Stimulated activated CD8-positive, alpha-beta memory T cell treated with anti-CD3 and anti-CD28 coated beads, Interleukin-2, amount 100 ng/mL, for 1 hour (primary cell): ENCODE measurements around the gene MBD2.
A peak's percentile ranks its signal among the peaks of the same experiment; 100 is the strongest.
"Not testable (repeated sequence)": the region's sequence is repeated elsewhere in the genome, so short reads cannot be mapped to it uniquely, and the experiment has no call there.

Experiments used
- DNase-seq, 2 donors: peaks; one replicate each; pipeline ENCODE4 v3.0.0-alpha.2; 2020; ENCODE audit warnings: low read depth in 2 of 2

MBD2 gene

DNA sequence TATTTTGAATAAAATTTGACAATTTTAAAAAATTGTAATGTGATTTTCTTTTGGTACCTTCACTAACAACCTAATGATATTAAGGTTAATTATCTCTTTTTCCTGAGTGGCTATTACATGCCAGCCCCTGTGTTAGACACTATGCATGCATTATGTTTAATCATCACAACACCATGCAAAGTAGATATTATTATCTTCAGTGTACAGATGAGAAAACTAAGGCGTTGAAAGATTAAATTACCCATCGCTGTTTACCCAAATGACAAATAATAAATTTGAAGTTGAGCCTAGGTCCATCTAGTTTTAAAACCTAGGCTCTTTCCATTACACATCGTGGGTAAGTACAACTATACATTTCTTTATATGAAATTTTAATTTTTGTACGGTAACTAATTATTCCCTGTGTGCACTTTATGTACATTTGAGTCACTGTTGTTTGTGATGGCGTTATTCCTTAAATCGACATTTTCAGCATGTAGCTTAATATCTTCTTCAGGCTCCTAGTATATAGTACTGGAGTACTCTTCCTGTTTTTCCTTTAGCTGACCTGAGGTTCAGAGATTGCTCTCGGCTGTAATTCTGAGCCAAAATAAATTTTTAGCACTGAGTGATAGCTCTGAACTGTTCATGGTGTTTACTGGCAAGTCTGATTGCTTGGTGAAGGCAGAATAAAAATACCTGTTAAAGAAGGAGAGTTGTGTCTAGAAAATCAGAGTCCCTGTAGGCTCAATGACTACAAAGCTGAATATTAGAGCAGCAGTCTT is 13.9 kb upstream of the MBD2 start:
- no peak for DNase-seq

- DNase-seq: no peak
These were observed 11.4 kb upstream of the MBD2 start for GRCh38 chr18:54235871-54236270.

- DNase-seq: no peak
These were observed 9.3 kb upstream of the MBD2 start for GRCh38 chr18:54233747-54234146.

DNA sequence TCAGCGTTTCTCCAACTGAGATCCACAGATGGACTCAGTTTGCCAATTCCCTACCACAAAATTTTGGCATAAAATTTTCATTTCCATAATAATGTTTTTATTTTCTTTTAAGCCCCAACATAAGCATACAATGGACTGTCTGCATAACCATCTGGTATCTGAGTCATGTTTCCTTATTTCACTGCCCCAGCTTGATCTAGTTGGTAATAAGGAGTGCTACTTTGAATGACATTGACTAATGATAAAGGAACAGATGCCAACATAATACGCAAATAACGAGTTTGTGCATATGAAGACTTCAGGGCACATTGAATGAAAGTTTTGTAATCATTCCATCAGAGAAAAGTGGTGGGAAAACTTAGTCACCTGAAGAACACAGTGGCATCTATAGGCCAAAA is 8.8 kb upstream of the MBD2 start:
- no peak for DNase-seq

GRCh38 chr18:54232485-54233227 is 8.2 kb upstream of the MBD2 start:
- DNase-seq: no peak

DNA sequence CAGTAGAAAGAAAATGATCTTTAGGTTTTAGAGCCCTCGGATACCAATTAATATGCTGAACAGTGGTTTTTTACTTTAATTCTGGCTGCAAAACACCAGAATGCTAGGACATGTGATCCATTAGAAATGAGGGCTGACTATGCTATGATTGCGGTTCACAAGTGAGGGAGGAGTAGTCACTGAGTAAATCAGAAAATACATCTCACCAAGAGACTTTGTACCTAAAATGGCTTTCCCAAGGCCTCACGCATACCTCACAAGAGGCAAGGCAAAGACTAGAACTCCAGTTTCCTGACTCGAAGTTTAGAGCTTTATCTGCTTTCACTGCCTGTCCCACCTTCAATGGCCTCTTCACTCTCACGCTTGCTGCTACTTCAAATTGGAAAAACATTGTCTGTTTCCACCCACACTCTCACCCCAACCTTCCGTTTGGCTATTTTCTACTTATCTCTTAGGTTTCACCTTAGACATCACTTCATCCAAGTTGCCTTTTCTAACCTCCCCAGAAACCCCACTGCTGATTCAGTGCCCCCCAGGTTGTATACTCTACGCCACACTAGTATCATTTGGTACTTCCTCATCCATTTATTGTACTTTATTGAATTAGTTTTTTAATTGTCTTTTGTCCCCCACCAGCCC is 5.1 kb upstream of the MBD2 start:
- DNase-seq: no peak

DNA sequence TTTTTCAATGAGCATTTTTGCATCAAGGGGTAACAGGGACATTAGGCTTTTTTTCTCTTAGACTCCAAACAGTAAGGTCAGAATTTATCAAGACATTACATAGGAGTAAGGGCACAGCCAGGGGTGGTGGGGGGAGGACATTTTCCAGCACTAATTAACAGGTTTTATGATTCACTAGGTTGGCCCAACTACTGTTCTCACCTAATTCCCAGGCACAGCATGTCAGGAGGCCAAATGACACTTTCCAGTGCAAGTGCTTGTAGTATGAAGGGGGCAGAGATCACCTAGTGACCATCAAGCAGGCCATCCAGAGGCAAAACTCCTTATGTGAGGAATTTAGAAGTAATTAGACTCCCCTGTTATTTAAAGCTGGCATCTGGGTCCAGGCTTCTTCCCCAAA is 3.9 kb upstream of the MBD2 start:
- DNase-seq: no peak

GRCh38 chr18:54223568-54224241 is 764 bp downstream of the MBD2 start:
- no peak for DNase-seq

- DNase-seq: peak in 1 of 2 donors; percentile 8
These were observed 1.4 kb downstream of the MBD2 start for GRCh38 chr18:54222922-54223567.

DNA sequence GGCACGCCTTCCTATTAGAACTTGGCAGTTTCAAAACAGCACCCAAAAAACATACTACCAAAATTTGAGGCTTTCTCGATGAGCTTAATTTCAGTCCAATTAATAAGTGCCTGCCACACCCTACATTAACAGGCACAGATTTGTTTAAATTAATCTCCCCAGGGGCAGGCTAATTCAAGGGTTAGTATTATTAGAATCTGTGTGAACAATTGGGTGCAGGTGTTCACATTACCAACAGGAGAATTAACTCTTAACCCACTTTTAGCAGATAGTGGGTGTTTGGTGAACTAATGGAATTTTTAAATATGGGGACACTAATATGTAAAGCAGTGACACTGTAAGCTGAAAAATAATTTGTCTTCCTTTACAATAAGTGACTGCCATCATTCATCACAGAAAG is 4.1 kb downstream of the MBD2 start:
- no peak for DNase-seq

GRCh38 chr18:54218803-54219202 is 5.7 kb downstream of the MBD2 start:
- not testable (repeated sequence) for DNase-seq

- no peak for DNase-seq
These were observed 6.2 kb downstream of the MBD2 start for GRCh38 chr18:54218299-54218698.

GRCh38 chr18:54217624-54218023 is 6.8 kb downstream of the MBD2 start:
- DNase-seq: no peak

DNA sequence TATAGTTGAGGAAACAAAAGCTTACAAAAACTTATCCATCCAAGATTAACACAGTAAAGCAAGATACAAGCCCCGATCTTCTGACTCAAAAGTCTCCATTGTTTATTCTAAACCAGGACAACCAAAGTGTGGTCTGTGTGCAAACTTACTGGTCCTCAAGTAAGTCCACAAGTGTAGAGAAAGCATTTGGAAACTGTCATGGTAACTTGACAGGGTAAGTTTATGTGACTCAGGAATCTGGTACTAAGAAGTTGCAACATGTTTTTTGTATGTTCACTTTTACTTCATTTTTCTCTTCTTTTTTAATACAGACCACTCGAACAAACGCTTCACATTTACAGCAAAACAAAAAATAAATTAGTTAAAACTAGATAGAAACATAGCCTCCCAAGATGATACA is 9.4 kb downstream of the MBD2 start:
- no peak for DNase-seq

DNA sequence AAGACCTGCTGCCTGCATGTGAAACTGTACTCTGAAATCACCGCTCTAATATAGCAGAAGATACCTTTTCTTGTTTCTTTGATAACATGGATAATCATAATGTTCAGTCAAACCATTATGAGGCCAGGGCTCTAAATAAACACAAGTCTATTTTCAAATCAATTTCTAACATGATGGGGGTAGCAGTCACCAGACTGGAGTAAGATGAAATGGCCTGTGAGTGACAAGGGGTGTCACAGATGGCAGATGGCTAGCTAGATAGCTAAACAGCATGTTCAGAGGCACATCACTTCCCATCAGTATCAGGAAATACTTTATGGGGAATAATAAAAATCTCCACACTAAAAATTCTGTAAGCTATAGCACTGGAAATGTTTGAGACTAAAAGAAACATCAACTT is 14.0 kb downstream of the MBD2 start:
- no peak for DNase-seq

DNA sequence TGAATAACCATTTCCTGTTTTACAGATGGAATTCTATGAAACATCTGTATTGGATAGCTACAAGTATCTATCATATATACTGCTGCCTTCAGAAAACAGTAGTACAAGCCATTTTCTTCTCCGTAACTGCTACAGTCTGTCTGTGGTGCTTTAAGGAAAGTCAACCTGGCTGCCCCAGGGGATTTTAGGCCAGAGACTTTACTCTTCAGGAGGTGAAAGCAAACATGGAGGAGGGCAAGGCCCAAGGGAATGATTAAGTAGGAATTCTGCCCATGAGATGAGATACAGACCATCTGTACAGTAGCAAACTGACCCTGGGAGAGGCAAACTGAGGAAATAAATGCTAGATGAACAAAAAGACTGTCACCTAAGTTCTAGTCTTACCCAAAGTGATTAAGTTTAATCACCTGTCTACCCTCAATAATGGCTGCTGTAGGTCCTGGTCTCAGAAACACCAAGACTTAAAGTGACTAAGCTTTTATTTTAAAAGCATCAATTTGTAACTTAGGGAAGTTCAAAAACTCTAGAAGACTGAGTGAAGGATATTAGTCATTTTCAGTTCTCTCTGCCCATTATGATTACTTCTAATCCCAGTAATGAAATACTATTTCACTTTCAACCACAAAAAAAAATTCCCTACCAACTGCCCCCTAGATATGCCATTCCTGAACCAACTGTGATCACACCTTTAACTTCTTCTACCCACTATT is 14.8 kb downstream of the MBD2 start:
- no peak for DNase-seq

DNA sequence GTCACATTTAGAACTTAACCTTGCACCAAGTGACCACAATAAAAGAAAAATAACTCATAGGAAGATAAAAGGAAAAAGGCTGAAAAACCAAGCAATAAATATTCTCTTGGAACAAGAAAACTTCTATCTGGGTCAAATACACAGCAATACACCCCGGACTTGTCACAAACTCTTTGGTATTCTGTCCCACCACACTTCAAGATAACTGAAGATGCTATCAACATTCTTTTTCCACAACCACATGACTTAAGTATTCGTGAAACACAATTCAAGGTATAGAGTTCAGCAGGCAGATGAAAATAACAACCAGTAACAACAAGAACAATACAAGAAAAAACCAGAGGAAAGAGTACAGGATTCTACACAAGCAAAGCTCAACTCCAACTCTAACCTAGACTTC is 18.0 kb downstream of the MBD2 start:
- DNase-seq: no peak

GRCh38 chr18:54205959-54206358 is 18.5 kb downstream of the MBD2 start:
- no peak for DNase-seq

- not testable (repeated sequence) for DNase-seq
These were observed 19.0 kb downstream of the MBD2 start for GRCh38 chr18:54205448-54205847.

- DNase-seq: no peak
These were observed 19.6 kb downstream of the MBD2 start for GRCh38 chr18:54204883-54205282.

DNA sequence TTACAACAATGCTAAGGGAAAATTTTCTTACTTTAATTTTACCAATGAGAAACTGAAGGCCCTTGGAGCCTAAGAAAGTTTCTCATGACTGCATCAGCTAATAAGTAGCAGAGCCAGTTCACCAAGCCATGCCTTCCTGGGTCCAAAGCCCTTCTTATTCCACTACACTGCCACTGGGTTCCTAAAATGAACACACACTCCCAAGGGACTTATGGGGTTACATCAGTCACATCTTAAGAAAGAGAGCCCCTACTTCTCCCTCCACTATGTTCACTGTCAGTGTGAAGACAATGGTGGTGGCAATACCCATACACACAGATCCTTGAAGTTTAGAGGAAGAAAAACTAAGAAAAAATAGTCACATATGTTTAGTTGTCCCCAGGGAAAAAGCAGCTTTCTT is 20.6 kb downstream of the MBD2 start:
- no peak for DNase-seq
